AG04449 (cell line): ENCODE measurements around the gene PSMG1.

Source experiments
- CTCF ChIA-PET: fragments of 350-600 bp; formaldehyde crosslinking; extraction: SDS; loops from one replicate; lab custom pipeline; 2021; ENCODE audit warnings: antibody characterized with exemption; lab: Yijun Ruan, JAX
- POLR2A ChIA-PET: fragments of 400-600, 350-600 bp; formaldehyde crosslinking; extraction: SDS; loops from one replicate; lab custom pipeline; 2020; ENCODE audit warnings: antibody characterized with exemption, inconsistent platforms; lab: Yijun Ruan, JAX
- DNase-seq: peaks from one replicate; pipeline ENCODE4 v3.0.0-alpha.2; 2010; ENCODE audit warnings: low read depth, low spot score
- H3K4me3 ChIP-seq: 2 replicates; pipeline ENCODE4 v1.5.1; 2011; ENCODE audit warnings: low read depth, mild to moderate bottlenecking, control low read depth, low read length
- CTCF ChIP-seq: IDR thresholded peaks from one replicate; pipeline ENCODE4 v1.5.1; 2011; ENCODE audit warnings: mild to moderate bottlenecking, moderate library complexity, low read length, control low read depth, inconsistent platforms; ENCODE audit not compliant: insufficient read depth; ENCODE audit errors: missing control alignments

PSMG1 gene

GRCh38 chr21:39193380-39193779 lies 10.1 kb upstream of the PSMG1 start:
- no peak for DNase-seq
- POLR2A ChIA-PET: no interaction called here
- H3K4me3 ChIP-seq: no peak overlapping the region
- TF ChIP-seq CTCF: no peak
- CTCF ChIA-PET: no interaction called here

GRCh38 chr21:39189857-39190604 lies 6.8 kb upstream of the PSMG1 start:
- ChIA-PET POLR2A (no interaction called here), CTCF (interaction anchor here (0.7 to 2.1 kb wide), 5 partner anchors 11 to 251 kb away, joined by 3 to 5 read pairs (median 3); no protein-coding TSS in a partner anchor)
- no peak overlapping the region for H3K4me3 ChIP-seq
- no peak for TF ChIP-seq CTCF
- DNase-seq: peak; percentile 23

GRCh38 chr21:39188521-39189139 lies 5.4 kb upstream of the PSMG1 start:
- CTCF ChIA-PET: no interaction called here
- TF ChIP-seq CTCF: no peak
- no peak overlapping the region for H3K4me3 ChIP-seq
- POLR2A ChIA-PET: no interaction called here
- no peak for DNase-seq

GRCh38 chr21:39187141-39187540 lies 3.9 kb upstream of the PSMG1 start:
- POLR2A ChIA-PET: no interaction called here
- CTCF ChIA-PET: no interaction called here
- no peak overlapping the region for H3K4me3 ChIP-seq
- TF ChIP-seq CTCF: no peak
- DNase-seq: no peak

GRCh38 chr21:39186676-39187075 lies 3.4 kb upstream of the PSMG1 start:
- ChIA-PET POLR2A (no interaction called here), CTCF (no interaction called here)
- DNase-seq: no peak
- TF ChIP-seq CTCF: no peak
- no peak overlapping the region for H3K4me3 ChIP-seq

- TF ChIP-seq CTCF: no peak
- ChIA-PET CTCF (interaction anchor here (1.1 to 1.7 kb wide), 2 partner anchors 10 to 129 kb away, joined by 3 read pairs; no protein-coding TSS in a partner anchor), POLR2A (no interaction called here)
- H3K4me3 ChIP-seq: no peak overlapping the region
- DNase-seq: no peak
Observed at GRCh38 chr21:39185157-39185556, 1.9 kb upstream of the PSMG1 start.
